ENCODE results near the gene GDPD5. TPM values are rescaled to one million over a fixed set of nuclear protein-coding genes. Genes with fewer than 3 reads are reported as not detected.
A peak's percentile ranks its signal among the peaks of the same experiment; 100 is the strongest.

Gene GDPD5
- total and polyA plus RNA-seq, 9 of the 15 experiments (the other 6 are each of a cell fraction or from before 2014, with no cell fraction given) = 0.32 to 27.3 (median 8.0) TPM

- TF ChIP-seq RBM22 (IDR thresholded peaks at IDR 0.05; ENCODE audit: low read depth, low read length, poor library complexity, severe bottlenecking) (no peak), ILF3 (IDR thresholded peaks at IDR 0.05; ENCODE audit: borderline replicate concordance) (no peak), NR3C1 (CRISPR knock-in tag; IDR thresholded peaks at IDR 0.05) (no peak), ZNF655 (CRISPR knock-in tag; IDR thresholded peaks at IDR 0.05) (no peak), ZNF121 (CRISPR knock-in tag; conservative IDR thresholded peaks at IDR 0.05) (no peak), ZNF778 (CRISPR knock-in tag; IDR thresholded peaks at IDR 0.05) (no peak), E2F4 (CRISPR knock-in tag; IDR thresholded peaks at IDR 0.05; ENCODE audit: low read depth) (peak; percentile 97), HDGF (IDR thresholded peaks at IDR 0.05) (no peak; the same call in 1 of the 2 replicates), MXI1 (IDR thresholded peaks at IDR 0.05; ENCODE audit: low read depth, low read length) (0 out of 2 replicates have a peak, but pooled peaks have one; percentile 18), SPI1 (IDR thresholded peaks at IDR 0.05; ENCODE audit: borderline replicate concordance, low read depth, low read length) (no peak), ARID1B (IDR thresholded peaks at IDR 0.05) (peak; percentile 97), E2F3 (CRISPR knock-in tag; IDR thresholded peaks at IDR 0.05) (peak; percentile 95), USF2 (CRISPR knock-in tag; IDR thresholded peaks at IDR 0.05) (no peak), GTF2E2 (tag; IDR thresholded peaks at IDR 0.05) (no peak; the same call in 1 of the 2 replicates), RBBP5 (IDR thresholded peaks at IDR 0.05; ENCODE audit: borderline replicate concordance, insufficient read depth, low read length, poor library complexity, severe bottlenecking) (peak; percentile 89), KDM2B (CRISPR knock-in tag; IDR thresholded peaks at IDR 0.05) (0 out of 2 replicates have a peak, but pooled peaks have one; percentile 10), ZNF445 (CRISPR knock-in tag; IDR thresholded peaks at IDR 0.05; ENCODE audit: low read depth) (no peak), ZBTB2 (IDR thresholded peaks at IDR 0.05) (peak; percentile 60; the same call in 1 of the 2 replicates), KLF1 (tag; IDR thresholded peaks at IDR 0.05) (peak; percentile 95), HNRNPUL1 (IDR thresholded peaks at IDR 0.05; ENCODE audit: low read length) (no peak), ZNF384 (IDR thresholded peaks at IDR 0.05; ENCODE audit: low read depth, low read length) (0 out of 2 replicates have a peak, but pooled peaks have one; percentile 20), SMARCE1 (IDR thresholded peaks at IDR 0.05) (peak; percentile 92), U2AF1 (optimal IDR thresholded peaks at IDR 0.05; ENCODE audit: low read depth, low read length) (no peak), ARHGAP35 (IDR thresholded peaks at IDR 0.05; ENCODE audit: partially characterized antibody) (no peak)
These were observed 8.7 kb upstream of the GDPD5 start (continued) for GRCh38 chr11:75534259-75535069.
